GM12801 (cell line): ENCODE measurements around the gene HTR3D.

Source experiments
- CTCF ChIP-seq: IDR thresholded peaks from one replicate; pipeline ENCODE4 v1.5.1; 2011; ENCODE audit warnings: control low read depth; ENCODE audit not compliant: insufficient read length; ENCODE audit errors: extremely low read depth

HTR3D gene

GRCh38 chr3:184018424-184018973, 13.0 kb upstream of the HTR3D start:
- TF ChIP-seq CTCF, result no peak

GRCh38 chr3:184022323-184022722, 9.2 kb upstream of the HTR3D start:
- no peak for TF ChIP-seq CTCF

GRCh38 chr3:184029443-184029842, 2.1 kb upstream of the HTR3D start:
- TF ChIP-seq CTCF, result no peak

- TF ChIP-seq CTCF, result no peak
Observed at GRCh38 chr3:184030536-184030935, 1.0 kb upstream of the HTR3D start.

GRCh38 chr3:184037816-184038215, 6.3 kb downstream of the HTR3D start:
- no peak for TF ChIP-seq CTCF

- TF ChIP-seq CTCF, result no peak
Observed at GRCh38 chr3:184039414-184039813, 7.9 kb downstream of the HTR3D start.

- TF ChIP-seq CTCF, result no peak
Observed at GRCh38 chr3:184040010-184040409, 8.5 kb downstream of the HTR3D start.

GRCh38 chr3:184042617-184043016, 11.1 kb downstream of the HTR3D start:
- no peak for TF ChIP-seq CTCF
